ENCODE data around the gene FANCG.

DNA sequence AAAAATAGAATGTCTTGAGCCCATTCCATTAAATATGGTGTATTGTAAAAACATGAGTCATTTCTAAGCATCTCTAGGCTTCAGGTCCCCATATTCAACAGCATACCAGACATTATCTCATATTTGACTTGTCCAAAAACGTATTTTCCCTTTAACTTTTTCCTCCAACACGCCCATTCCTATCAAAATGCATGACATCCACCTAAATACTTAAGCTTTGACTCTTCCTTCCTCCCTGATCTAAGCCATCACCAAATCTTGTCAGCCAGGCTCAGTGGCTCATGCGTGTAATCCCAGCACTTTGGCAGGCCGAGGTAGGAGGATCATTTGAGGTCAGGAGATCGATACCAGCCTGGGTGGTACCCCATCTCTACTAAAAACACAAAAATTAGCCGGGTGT, 31.2 kb downstream of the FANCG start:
- TF ChIP-seq POLR2A (IDR thresholded peaks at IDR 0.05) = no peak
- TF ChIP-seq, protein P1, sequence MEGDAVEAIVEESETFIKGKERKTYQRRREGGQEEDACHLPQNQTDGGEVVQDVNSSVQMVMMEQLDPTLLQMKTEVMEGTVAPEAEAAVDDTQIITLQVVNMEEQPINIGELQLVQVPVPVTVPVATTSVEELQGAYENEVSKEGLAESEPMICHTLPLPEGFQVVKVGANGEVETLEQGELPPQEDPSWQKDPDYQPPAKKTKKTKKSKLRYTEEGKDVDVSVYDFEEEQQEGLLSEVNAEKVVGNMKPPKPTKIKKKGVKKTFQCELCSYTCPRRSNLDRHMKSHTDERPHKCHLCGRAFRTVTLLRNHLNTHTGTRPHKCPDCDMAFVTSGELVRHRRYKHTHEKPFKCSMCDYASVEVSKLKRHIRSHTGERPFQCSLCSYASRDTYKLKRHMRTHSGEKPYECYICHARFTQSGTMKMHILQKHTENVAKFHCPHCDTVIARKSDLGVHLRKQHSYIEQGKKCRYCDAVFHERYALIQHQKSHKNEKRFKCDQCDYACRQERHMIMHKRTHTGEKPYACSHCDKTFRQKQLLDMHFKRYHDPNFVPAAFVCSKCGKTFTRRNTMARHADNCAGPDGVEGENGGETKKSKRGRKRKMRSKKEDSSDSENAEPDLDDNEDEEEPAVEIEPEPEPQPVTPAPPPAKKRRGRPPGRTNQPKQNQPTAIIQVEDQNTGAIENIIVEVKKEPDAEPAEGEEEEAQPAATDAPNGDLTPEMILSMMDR (IDR thresholded peaks at IDR 0.05) = no peak
